HepG2 (cell line): ENCODE results near the gene SRCIN1. TPM values are rescaled to one million over a fixed set of nuclear protein-coding genes. Genes with fewer than 3 reads are reported as not detected.

ENCODE experiments used
- GATAD1 ChIP-seq: IDR thresholded peaks from 2 replicates; pipeline ENCODE4 v1.6.1; 2016; ENCODE audit warnings: missing genetic modification reagents, missing compliant biosample characterization
- HOXA9 ChIP-seq: sonication (generic); formaldehyde crosslinking; IDR thresholded peaks from 2 replicates; pipeline ENCODE4 v1.8.1; 2022; ENCODE audit warnings: missing genetic modification reagents, mild to moderate bottlenecking, moderate library complexity, borderline replicate concordance
- PHB2 ChIP-seq: fragments of 450-650 bp; IDR thresholded peaks from 2 replicates; pipeline ENCODE4 v1.6.1; 2018; ENCODE audit not compliant: partially characterized antibody
- SCMH1 ChIP-seq: sonication (generic); formaldehyde crosslinking; IDR thresholded peaks from 2 replicates; pipeline ENCODE4 v1.9.0; 2021; ENCODE audit warnings: missing genetic modification reagents, mild to moderate bottlenecking, borderline replicate concordance
- SMAD1 ChIP-seq: sonication (generic); formaldehyde crosslinking; IDR thresholded peaks from 2 replicates; pipeline ENCODE4 v1.4.0; 2020; ENCODE audit warnings: missing genetic modification reagents, low read depth, mild to moderate bottlenecking, borderline replicate concordance
- SMYD3 ChIP-seq: sonication (generic); formaldehyde crosslinking; IDR thresholded peaks from 2 replicates; pipeline ENCODE4 v1.8.1; 2023; ENCODE audit warnings: mild to moderate bottlenecking, missing genetic modification reagents
- SP2 ChIP-seq: sonication (generic); formaldehyde crosslinking; IDR thresholded peaks from 2 replicates; pipeline ENCODE4 v1.5.1; 2020; ENCODE audit warnings: mild to moderate bottlenecking, missing genetic modification reagents
- ZNF326 ChIP-seq: sonication (generic); formaldehyde crosslinking; IDR thresholded peaks from 2 replicates; pipeline ENCODE4 v1.4.0; 2020; ENCODE audit warnings: missing genetic modification reagents, borderline replicate concordance
- ZNF407 ChIP-seq: sonication (generic); formaldehyde crosslinking; IDR thresholded peaks from one replicate; pipeline ENCODE4 v1.5.1; 2020; ENCODE audit warnings: mild to moderate bottlenecking, missing genetic modification reagents; ENCODE audit errors: not compliant biosample characterization
- ZNF720 ChIP-seq: sonication (generic); formaldehyde crosslinking; IDR thresholded peaks from 2 replicates; pipeline ENCODE4 v1.4.0; 2020; ENCODE audit warnings: missing genetic modification reagents
- ZNF761 ChIP-seq: sonication (generic); formaldehyde crosslinking; conservative IDR thresholded peaks from 2 replicates; pipeline ENCODE4 v1.4.0; 2020; ENCODE audit warnings: mild to moderate bottlenecking, missing genetic modification reagents
- polyA plus RNA-seq, 8 experiments: library from polyadenylated mRNA; depleted of rRNA in 3 of 8; stranded (reverse) in 7 of 8; unstranded in 1 of 8; fragments of >200 nt; fragmentation: Illumina TruSeq in 4 of 8; extraction: Trizol in 4 of 8; gene quantifications; 2 replicates each; pipeline versions ENCODE4 v1.2.1 to v1.2.3, GENCODE V29; 2011 to 2016; ENCODE audit warnings: low read depth in 4 of 8, missing spikeins in 1 of 8, mixed read lengths in 1 of 8; ENCODE audit not compliant: insufficient read depth in 1 of 8
- total RNA-seq, 5 experiments: library from RNA; depleted of rRNA; stranded (reverse); fragments of >200 nt; fragmentation: Illumina TruSeq; extraction: Trizol; gene quantifications; 2 replicates each; pipeline ENCODE4 v1.2.3, GENCODE V29; 2016; ENCODE audit warnings: low read depth in 1 of 5
- TF ChIP-seq, protein P1 (sequence below): sonication (generic); formaldehyde crosslinking; IDR thresholded peaks from 2 replicates; pipeline ENCODE4 v1.4.0; 2020; ENCODE audit warnings: missing genetic modification reagents
- TF ChIP-seq, protein P2 (sequence below): sonication (generic); formaldehyde crosslinking; IDR thresholded peaks from 2 replicates; pipeline ENCODE4 v1.4.0; 2020; ENCODE audit warnings: mild to moderate bottlenecking, missing genetic modification reagents, borderline replicate concordance
- TF ChIP-seq, protein P3 (sequence below): IDR thresholded peaks from 2 replicates; pipeline ENCODE4 v1.6.1; 2018; ENCODE audit warnings: missing genetic modification reagents, mild to moderate bottlenecking, missing compliant biosample characterization

SRCIN1 gene
- total and polyA plus RNA-seq, 2 of the 13 experiments (the other 11 are each of a cell fraction or from before 2014, with no cell fraction given): 1.2 to 9.6 TPM

DNA sequence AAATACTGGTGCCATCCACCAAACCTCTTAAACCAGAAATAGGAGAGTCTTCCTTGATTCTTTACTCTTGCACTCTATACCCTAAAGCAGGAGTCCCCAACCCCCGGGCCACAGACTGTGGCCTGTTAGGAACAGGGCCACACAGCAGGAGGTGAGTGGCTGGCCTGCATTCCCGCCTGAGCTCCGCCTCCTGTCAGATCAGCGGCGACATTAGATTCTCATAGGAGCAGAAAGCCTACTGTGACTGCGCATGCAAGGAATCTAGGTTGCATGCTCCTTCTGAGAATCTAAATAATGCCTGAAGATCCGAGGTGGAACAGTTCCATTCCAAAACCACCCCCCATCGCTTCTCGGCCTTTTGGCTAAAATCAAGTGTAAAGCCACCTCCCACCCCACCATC is 30.3 kb upstream of the SRCIN1 start (continued):
- TF ChIP-seq ZNF407 (CRISPR knock-in tag) (no peak), ZNF720 (CRISPR knock-in tag) (no peak), SP2 (CRISPR knock-in tag) (no peak), SMYD3 (CRISPR knock-in tag) (no peak), ZNF326 (CRISPR knock-in tag) (no peak), ZNF761 (no peak), PHB2 (no peak), GATAD1 (CRISPR knock-in tag) (no peak), SMAD1 (CRISPR knock-in tag) (no peak), HOXA9 (CRISPR knock-in tag) (no peak), SCMH1 (CRISPR knock-in tag) (no peak)
- TF ChIP-seq, protein P1, sequence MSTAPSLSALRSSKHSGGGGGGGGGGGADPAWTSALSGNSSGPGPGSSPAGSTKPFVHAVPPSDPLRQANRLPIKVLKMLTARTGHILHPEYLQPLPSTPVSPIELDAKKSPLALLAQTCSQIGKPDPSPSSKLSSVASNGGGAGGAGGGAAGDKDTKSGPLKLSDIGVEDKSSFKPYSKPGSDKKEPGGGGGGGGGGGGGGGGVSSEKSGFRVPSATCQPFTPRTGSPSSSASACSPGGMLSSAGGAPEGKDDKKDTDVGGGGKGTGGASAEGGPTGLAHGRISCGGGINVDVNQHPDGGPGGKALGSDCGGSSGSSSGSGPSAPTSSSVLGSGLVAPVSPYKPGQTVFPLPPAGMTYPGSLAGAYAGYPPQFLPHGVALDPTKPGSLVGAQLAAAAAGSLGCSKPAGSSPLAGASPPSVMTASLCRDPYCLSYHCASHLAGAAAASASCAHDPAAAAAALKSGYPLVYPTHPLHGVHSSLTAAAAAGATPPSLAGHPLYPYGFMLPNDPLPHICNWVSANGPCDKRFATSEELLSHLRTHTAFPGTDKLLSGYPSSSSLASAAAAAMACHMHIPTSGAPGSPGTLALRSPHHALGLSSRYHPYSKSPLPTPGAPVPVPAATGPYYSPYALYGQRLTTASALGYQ (CRISPR knock-in tag): no peak
- TF ChIP-seq, protein P2, sequence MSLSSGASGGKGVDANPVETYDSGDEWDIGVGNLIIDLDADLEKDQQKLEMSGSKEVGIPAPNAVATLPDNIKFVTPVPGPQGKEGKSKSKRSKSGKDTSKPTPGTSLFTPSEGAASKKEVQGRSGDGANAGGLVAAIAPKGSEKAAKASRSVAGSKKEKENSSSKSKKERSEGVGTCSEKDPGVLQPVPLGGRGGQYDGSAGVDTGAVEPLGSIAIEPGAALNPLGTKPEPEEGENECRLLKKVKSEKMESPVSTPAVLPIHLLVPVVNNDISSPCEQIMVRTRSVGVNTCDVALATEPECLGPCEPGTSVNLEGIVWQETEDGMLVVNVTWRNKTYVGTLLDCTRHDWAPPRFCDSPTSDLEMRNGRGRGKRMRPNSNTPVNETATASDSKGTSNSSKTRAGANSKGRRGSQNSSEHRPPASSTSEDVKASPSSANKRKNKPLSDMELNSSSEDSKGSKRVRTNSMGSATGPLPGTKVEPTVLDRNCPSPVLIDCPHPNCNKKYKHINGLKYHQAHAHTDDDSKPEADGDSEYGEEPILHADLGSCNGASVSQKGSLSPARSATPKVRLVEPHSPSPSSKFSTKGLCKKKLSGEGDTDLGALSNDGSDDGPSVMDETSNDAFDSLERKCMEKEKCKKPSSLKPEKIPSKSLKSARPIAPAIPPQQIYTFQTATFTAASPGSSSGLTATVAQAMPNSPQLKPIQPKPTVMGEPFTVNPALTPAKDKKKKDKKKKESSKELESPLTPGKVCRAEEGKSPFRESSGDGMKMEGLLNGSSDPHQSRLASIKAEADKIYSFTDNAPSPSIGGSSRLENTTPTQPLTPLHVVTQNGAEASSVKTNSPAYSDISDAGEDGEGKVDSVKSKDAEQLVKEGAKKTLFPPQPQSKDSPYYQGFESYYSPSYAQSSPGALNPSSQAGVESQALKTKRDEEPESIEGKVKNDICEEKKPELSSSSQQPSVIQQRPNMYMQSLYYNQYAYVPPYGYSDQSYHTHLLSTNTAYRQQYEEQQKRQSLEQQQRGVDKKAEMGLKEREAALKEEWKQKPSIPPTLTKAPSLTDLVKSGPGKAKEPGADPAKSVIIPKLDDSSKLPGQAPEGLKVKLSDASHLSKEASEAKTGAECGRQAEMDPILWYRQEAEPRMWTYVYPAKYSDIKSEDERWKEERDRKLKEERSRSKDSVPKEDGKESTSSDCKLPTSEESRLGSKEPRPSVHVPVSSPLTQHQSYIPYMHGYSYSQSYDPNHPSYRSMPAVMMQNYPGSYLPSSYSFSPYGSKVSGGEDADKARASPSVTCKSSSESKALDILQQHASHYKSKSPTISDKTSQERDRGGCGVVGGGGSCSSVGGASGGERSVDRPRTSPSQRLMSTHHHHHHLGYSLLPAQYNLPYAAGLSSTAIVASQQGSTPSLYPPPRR (CRISPR knock-in tag): no peak
- TF ChIP-seq, protein P3, sequence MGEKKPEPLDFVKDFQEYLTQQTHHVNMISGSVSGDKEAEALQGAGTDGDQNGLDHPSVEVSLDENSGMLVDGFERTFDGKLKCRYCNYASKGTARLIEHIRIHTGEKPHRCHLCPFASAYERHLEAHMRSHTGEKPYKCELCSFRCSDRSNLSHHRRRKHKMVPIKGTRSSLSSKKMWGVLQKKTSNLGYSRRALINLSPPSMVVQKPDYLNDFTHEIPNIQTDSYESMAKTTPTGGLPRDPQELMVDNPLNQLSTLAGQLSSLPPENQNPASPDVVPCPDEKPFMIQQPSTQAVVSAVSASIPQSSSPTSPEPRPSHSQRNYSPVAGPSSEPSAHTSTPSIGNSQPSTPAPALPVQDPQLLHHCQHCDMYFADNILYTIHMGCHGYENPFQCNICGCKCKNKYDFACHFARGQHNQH (CRISPR knock-in tag): no peak
